ENCODE measurements around the gene ATOH1. TPM values are rescaled to one million over a fixed set of nuclear protein-coding genes. Genes with fewer than 3 reads are reported as not detected.

Gene ATOH1
- total and polyA plus RNA-seq, 2 experiments from 2014 or later = 0.24 to 0.69 TPM

GRCh38 chr4:93855926-93856325, 27.4 kb downstream of the ATOH1 start:
- Histone ChIP-seq H3K27me3 (ENCODE audit: insufficient read depth) (no peaks in the 10 kb centered on the region), H3K36me3 (ENCODE audit: insufficient read depth) (no peaks in the 10 kb centered on the region), H3F3A (replicated peaks; ENCODE audit: low read depth) (no peaks in the 10 kb centered on the region), H3K4me3 (no peak overlapping the region), H3K9me2 (ENCODE audit: insufficient read depth) (no peaks in the 10 kb centered on the region), H4K20me1 (replicated peaks; ENCODE audit: insufficient read depth) (no peaks in the 10 kb centered on the region), H2AFZ (no peak overlapping the region), H3K4me1 (ENCODE audit: insufficient read depth) (no peaks in the 10 kb centered on the region), H3K79me2 (replicated peaks; ENCODE audit: insufficient read depth) (no peaks in the 10 kb centered on the region), H3K27ac (ENCODE audit: low read depth) (no peak overlapping the region), H3K4me2 (no peak overlapping the region)
- TF ChIP-seq ZNF331 (CRISPR knock-in tag; IDR thresholded peaks at IDR 0.05; ENCODE audit: low read depth) (no peak), NANOG (IDR thresholded peaks at IDR 0.05; ENCODE audit: borderline replicate concordance) (no peak), REST (IDR thresholded peaks at IDR 0.05; ENCODE audit: unreplicated experiment) (no peak), POLR2AphosphoS5 (IDR thresholded peaks at IDR 0.05; ENCODE audit: low read depth) (no peak), ETS1 (IDR thresholded peaks at IDR 0.05) (no peak), JUNB (IDR thresholded peaks at IDR 0.05; ENCODE audit: unreplicated experiment) (no peak), STAT1 (IDR thresholded peaks at IDR 0.05; ENCODE audit: unreplicated experiment) (no peak), ZNF462 (CRISPR knock-in tag; IDR thresholded peaks at IDR 0.05) (no peak), EZH2phosphoT487 (IDR thresholded peaks at IDR 0.05; ENCODE audit: unreplicated experiment) (no peak), CREB1 (CRISPR knock-in tag; IDR thresholded peaks at IDR 0.05; ENCODE audit: low read depth) (no peak), EZH2 (IDR thresholded peaks at IDR 0.05; ENCODE audit: low read depth, unreplicated experiment) (no peak), ZNF114 (CRISPR knock-in tag; IDR thresholded peaks at IDR 0.05) (no peak)
- TF ChIP-seq, protein P1, sequence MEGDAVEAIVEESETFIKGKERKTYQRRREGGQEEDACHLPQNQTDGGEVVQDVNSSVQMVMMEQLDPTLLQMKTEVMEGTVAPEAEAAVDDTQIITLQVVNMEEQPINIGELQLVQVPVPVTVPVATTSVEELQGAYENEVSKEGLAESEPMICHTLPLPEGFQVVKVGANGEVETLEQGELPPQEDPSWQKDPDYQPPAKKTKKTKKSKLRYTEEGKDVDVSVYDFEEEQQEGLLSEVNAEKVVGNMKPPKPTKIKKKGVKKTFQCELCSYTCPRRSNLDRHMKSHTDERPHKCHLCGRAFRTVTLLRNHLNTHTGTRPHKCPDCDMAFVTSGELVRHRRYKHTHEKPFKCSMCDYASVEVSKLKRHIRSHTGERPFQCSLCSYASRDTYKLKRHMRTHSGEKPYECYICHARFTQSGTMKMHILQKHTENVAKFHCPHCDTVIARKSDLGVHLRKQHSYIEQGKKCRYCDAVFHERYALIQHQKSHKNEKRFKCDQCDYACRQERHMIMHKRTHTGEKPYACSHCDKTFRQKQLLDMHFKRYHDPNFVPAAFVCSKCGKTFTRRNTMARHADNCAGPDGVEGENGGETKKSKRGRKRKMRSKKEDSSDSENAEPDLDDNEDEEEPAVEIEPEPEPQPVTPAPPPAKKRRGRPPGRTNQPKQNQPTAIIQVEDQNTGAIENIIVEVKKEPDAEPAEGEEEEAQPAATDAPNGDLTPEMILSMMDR (conservative IDR thresholded peaks at IDR 0.05; ENCODE audit: low read depth in 2 of 2) = no peak
- H3K27ac Mint-ChIP-seq = no peak overlapping the region
- H3K4me3 Mint-ChIP-seq = no peak overlapping the region
- DNase-seq (ENCODE audit: low spot score) (no peak), ATAC-seq (no peak)
- H3K9me3 Mint-ChIP-seq = no peaks in the 10 kb centered on the region
- H3K4me1 Mint-ChIP-seq = no peaks in the 10 kb centered on the region
- peaks cover 2% of the 10 kb centered on the region for H3K27me3 Mint-ChIP-seq (ENCODE audit: insufficient read depth, low read depth, poor library complexity)
- H3K36me3 Mint-ChIP-seq (ENCODE audit: low read depth) = no peaks in the 10 kb centered on the region
